Liver (tissue), 3 donors: Measurements from ENCODE around the gene BARX2.

Experiments
- CTCF ChIP-seq: fragments of 150-350 bp; IDR thresholded peaks from 2 replicates; pipeline ENCODE4 v1.5.1; 2017; ENCODE audit warnings: improper control_type of control experiment, low read depth, low read length; ENCODE audit not compliant: missing input control
- TAF1 ChIP-seq: conservative IDR thresholded peaks from 2 replicates; pipeline ENCODE4 v1.6.1; 2016; ENCODE audit warnings: antibody characterized with exemption, mild to moderate bottlenecking
- ZBTB33 ChIP-seq: IDR thresholded peaks from 2 replicates; pipeline ENCODE4 v1.6.1; 2016; ENCODE audit warnings: antibody characterized with exemption
- TF ChIP-seq, protein P1 (sequence below): IDR thresholded peaks from 2 replicates; pipeline ENCODE4 v1.6.1; 2016; ENCODE audit warnings: antibody characterized with exemption
- donor health status: healthy.
- donor health status: healthy.

DNA sequence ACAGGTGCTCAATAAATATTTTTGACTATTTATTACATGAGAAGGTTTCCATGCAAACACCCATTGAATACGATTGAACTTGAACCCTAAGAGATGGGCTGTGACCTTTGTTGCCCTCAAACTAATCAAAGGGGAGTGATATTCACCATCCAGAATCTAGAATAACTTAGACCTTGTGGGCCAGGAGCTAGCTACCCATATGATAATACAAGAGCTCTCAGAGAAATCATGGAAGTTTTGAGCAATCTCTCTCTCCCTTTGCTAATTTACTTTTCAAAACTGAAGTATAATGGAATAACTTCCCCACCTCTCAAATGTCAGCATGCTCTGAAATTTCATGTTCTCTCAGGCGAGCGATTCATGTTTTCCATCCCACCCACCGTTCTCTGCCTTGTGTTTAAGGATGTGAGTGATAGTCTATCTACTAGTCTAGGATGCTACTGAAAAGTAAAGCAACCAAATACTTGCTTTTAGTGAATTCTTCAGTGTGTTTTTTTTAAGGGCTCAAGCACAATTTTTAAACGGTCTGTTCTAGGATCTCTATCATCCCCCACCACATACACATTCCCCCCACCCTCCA lies 33.3 kb downstream of the BARX2 start:
- TF ChIP-seq ZBTB33 (no peak), CTCF (no peak), TAF1 (no peak)
- TF ChIP-seq, protein P1, sequence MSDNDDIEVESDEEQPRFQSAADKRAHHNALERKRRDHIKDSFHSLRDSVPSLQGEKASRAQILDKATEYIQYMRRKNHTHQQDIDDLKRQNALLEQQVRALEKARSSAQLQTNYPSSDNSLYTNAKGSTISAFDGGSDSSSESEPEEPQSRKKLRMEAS, result no peak
